HG03575 (cell line): ENCODE data around the gene NCAPH2.

Source experiments
- ATAC-seq: cut with Tn5 transposase; IDR thresholded peaks from one replicate; pipeline ENCODE4 v1.9.1; 2021; ENCODE audit not compliant: unreplicated experiment, insufficient number of reproducible peaks, low FRiP score; ENCODE audit errors: extremely low read depth

NCAPH2 gene

GRCh38 chr22:50507991-50508884 lies at the start of gene NCAPH2:
NCAPH2 (plus strand) TSS chr22:50508224; CDS start chr22:50508338, 114 bp downstream.
- no peak for ATAC-seq

DNA sequence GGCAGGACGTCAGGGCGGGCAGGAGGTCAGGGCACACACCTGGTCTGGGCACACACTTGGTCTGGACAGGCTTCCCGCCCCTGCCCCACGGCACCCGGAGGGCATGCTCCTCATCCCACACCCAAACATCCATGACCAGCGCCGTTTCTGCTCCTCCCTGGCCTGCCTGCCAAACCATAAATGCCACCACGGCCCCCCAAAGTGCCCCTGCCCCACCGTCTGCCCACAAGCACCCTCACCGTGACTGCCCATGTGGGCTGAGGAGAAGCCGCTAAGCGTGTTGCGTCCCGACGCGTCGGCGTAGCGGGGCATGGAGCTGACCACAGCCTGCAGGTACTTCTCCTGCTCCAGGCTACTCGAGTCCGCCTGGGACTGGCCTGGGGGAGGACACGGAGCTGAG lies 49.0 kb upstream of the NCAPH2 start:
- ATAC-seq, result no peak

DNA sequence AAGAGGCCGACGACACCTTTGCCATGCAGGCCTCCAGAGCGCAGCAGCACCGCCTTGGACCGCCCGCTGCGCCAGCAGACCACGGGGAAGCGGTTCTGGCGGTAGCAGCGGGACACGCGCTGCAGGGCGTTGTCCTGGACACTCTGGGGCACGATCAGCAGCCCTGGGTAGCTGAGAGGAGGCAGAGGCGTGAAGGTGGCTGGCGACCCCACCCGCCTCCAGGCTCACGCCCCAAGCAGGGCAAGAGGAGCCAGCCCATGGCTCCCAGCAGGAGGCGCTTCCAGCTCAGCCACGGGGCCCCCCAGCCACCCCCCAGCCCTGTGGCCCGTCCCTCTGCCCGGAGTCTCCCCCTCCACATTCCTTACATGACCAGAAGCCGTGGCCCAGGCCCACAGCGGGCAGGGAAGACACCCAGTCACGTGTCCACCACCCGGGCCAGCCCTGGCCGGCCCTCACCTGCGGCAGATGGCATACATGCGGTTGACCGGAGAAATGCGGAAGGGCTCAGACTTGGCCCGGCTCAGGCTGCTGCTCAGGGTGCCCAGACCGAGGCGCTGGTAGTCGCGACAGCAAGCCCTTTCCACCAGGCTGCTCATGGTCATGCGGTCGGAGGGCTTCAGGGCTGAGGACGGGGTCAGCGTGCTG lies 48.4 kb upstream of the NCAPH2 start:
- no peak for ATAC-seq

- ATAC-seq, result no peak
Measured at GRCh38 chr22:50460938-50461337, 47.1 kb upstream of the NCAPH2 start.

DNA sequence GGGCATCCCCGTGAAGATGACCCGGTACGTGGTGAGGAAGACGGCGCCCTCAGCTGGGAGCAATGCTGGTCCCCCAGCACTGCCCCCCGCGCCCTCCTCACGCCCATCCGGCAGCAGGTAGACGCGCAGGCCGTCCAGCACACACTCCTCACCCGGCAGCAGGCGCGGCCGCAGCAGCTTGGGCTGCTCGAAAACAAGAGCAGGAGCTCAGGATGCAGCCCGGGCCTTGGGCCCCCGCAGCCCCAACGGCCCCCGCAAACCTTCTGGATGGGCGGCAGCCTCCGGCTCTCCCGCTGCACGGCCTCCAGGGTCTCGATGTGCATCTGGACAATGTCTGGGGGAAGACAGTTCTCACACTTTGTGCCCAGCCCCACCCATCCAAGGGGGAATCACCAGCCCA lies 46.5 kb upstream of the NCAPH2 start:
- ATAC-seq, result no peak

DNA sequence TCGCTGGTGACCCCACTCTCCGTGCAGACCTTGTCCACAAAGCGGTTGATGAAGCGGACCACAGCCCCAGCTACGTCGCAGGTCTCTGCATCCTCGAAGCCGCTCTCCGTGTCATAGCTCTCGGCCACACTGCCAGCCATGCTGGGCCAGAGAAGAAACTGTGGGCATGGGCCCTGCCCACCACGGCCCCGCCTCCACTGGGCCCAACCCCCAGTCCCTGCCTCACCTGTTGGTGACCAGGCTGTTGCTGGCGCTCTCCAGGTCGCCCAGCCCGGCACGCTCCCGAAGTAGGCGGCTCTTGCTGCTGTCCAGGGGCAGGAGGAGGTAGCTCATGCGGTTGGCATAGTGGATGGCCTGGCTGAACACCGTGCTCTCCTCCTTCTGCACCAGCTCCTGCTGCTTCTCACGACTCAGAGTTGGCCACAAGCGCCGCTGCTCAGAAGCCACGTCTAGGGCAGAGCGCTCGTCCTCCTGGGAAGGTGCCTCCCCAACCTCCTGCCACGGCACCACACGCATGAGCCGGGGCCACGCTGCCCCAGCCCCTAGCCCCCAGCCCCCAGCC lies 46.0 kb upstream of the NCAPH2 start:
- ATAC-seq, result no peak

DNA sequence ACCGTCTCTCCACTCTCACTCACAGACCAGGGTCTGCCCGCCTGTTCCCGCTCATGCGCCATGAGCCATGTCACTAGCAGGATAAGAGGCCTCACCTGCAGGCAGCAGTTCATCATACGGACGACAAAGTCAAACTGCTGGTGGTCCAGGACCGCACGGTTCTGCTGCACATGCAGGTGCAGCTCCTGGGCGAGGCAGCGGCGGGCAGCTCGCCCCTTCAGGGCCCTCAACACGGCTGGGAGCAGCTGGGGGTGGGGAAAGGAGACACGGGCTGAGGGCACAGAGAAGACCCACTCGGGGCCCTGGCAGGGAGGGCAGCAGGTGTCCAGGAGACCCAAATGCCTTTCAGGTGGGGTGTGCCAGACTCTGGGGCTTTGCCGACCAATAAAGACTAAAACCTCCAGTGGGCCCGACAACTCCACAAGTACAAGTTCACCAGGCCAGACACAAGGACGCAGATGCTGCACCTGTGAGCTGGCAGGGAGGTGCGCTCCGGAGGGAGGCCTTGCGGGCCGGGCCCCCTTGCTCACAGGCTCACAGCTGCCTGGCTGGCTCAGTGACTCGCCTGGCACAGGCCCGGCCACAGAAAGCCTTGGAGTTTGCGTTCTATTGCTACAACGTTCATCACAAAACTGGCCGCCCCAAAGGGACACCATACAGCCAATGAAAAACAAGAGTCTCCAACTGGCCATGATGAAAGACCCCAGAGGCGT lies 44.7 kb upstream of the NCAPH2 start:
- ATAC-seq, result no peak

- no peak for ATAC-seq
Measured at GRCh38 chr22:50464451-50464850, 43.6 kb upstream of the NCAPH2 start.

- no peak for ATAC-seq
Measured at GRCh38 chr22:50465066-50465930, 42.7 kb upstream of the NCAPH2 start.

- ATAC-seq, result no peak
Measured at GRCh38 chr22:50467341-50467740, 40.7 kb upstream of the NCAPH2 start.

- ATAC-seq, result no peak
Measured at GRCh38 chr22:50467773-50468440, 40.1 kb upstream of the NCAPH2 start.

DNA sequence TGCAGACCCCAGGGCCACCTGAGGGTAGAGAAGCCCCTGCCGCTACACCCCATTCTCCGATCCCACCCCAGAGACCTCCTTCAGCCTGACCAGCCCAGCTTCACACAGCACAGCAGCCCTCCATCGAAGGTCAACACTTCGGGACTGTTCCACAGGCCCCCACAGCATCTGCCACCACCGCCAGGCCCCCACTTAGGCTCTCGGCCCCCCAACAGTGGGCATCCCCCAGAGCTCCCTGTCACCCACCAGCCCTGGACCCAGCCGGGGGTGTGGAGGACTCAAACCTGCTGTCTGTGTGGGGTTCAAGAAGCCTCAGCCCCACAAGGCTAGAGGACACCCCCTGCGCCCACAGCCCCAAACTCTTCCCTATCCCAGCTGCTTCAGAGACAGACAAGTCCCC lies 39.4 kb upstream of the NCAPH2 start:
- ATAC-seq, result no peak

DNA sequence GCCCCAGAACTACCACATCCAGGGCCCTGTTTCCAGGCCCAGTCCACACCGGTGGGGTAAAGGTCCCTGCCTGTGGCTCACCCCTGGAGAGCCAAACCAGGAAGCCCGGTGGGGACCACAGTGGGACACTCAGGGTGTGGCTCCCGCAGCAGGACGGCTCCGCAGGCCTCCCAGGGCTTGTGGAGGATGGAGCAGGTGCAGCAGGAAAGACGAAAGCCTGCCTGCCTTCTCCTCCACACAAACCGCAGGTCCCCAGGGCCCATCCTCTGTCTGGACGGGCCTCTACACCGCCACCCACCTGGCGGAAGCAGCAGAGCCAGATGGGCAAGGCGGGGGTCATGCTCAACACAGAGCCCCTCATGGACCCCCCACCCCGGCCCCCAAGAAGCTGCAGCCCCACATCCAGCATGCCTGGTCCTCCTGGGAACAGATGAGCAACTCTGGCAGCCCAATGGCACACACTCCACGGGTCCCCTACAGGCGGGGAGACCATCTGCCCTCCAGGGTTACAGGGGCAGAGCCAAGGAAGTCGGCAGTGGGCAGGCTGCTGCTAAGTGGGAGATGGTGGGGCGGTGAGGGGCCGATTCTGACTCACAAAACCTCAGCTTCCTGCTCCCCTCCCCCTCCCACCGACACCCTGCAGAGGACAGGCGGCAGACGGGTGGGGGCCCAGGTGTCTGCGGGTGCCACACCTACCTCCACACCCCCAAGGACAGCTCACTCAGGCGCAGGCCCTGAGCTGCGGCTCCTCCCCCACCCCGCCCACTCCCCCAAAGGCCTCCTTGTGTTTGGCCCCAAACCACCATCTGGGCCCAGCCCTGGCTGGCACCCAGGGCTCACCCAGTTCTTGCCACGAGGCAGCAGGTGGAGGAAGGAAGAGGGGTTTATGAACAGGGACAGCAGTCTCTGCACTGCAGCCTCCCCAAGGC lies 38.4 kb upstream of the NCAPH2 start:
- ATAC-seq, result no peak

DNA sequence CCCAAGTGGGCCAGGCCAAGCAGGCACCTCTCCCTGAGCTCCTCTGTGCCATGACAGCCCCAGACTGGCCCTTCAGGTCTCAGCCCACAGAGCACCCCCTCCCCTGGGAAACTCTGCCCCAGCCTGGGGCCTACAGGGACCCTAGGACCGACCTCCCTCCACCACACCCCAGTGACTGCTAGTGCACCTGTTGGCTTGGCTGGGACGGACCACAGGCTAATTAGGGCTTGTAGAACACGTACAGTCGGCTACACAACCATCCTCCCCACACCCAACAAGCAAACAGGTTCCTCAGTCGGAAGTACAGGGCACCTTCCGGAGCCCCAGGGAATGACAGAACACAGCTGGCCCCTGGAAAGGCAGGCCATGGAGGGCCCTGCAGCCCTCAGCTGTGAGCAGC lies 37.5 kb upstream of the NCAPH2 start:
- no peak for ATAC-seq

GRCh38 chr22:50471197-50471847 lies 36.7 kb upstream of the NCAPH2 start:
- ATAC-seq, result no peak

GRCh38 chr22:50471962-50472361 lies 36.1 kb upstream of the NCAPH2 start:
- ATAC-seq, result no peak

- ATAC-seq, result no peak
Measured at GRCh38 chr22:50473088-50473487, 34.9 kb upstream of the NCAPH2 start.
